B cell (primary cell): ENCODE results near the gene C14orf39. TPM values are rescaled to one million over a fixed set of nuclear protein-coding genes. Genes with fewer than 3 reads are reported as not detected.
"Not testable (repeated sequence)": the region's sequence is repeated elsewhere in the genome, so short reads cannot be mapped to it uniquely, and the experiment has no call there.

Experiments
- ATAC-seq: fragments of 200-7000 bp; cut with Tn5 transposase; one replicate; pipeline ENCODE4 v1.10.0; 2021; ENCODE audit warnings: low read depth, mild to moderate bottlenecking, moderate number of reproducible peaks, moderate library complexity
- CTCF ChIA-PET: fragments of 350-600 bp; sonication (Branson Sonifier 250); formaldehyde crosslinking; loops from one replicate; lab custom pipeline; 2021; ENCODE audit warnings: antibody characterized with exemption, inconsistent platforms; lab: Charles Lee
- POLR2A ChIA-PET: fragments of 350-600 bp; sonication (Branson Sonifier 250); formaldehyde crosslinking; loops from one replicate; lab custom pipeline; 2021; ENCODE audit warnings: antibody characterized with exemption; lab: Charles Lee
- DNase-seq: peaks from one replicate; pipeline ENCODE4 v3.0.0; 2013
- H2AFZ ChIP-seq: 2 replicates; pipeline ENCODE4 v1.6.1; 2012; ENCODE audit warnings: mild to moderate bottlenecking, low read depth, low read length; ENCODE audit not compliant: insufficient read depth, poor library complexity, severe bottlenecking
- H3K27ac ChIP-seq, 2 donors: 1 replicate in 1 of 2; 2 replicates in 1 of 2; pipeline ENCODE4 v1.5.1; 2012 to 2013; ENCODE audit warnings: low read length in 2 of 2, mild to moderate bottlenecking in 2 of 2, moderate library complexity in 1 of 2
- H3K27me3 ChIP-seq, 4 experiments: fragments of 200-600 bp in 1 of 4; sonication (generic) in 1 of 4; replicated peaks in 1 of 4; 1 replicate in 2 of 4; 2 replicates in 2 of 4; pipeline versions ENCODE4 v1.6.1 to v1.7.0; 2013 to 2016; ENCODE audit warnings: low read length in 3 of 4, mild to moderate bottlenecking in 2 of 4, mixed read lengths in 1 of 4, moderate library complexity in 1 of 4; ENCODE audit not compliant: insufficient read depth in 4 of 4, control insufficient read depth in 3 of 4; ENCODE audit errors: control extremely low read depth in 1 of 4
- H3K36me3 ChIP-seq, 2 experiments: replicated peaks in 1 of 2; 1 replicate in 1 of 2; 2 replicates in 1 of 2; pipeline versions ENCODE4 v1.6.1 to v1.7.1; 2013; ENCODE audit warnings: low read length in 1 of 2; ENCODE audit not compliant: insufficient read depth in 2 of 2, control insufficient read depth in 1 of 2; ENCODE audit errors: control extremely low read depth in 1 of 2, extremely low read depth in 1 of 2
- H3K4me1 ChIP-seq, 2 donors: fragments of 200-600 bp in 1 of 2; sonication (generic) in 1 of 2; 1 replicate in 1 of 2; 2 replicates in 1 of 2; pipeline versions ENCODE4 v1.5.1 to v1.6.1; 2013 to 2017; ENCODE audit warnings: low read length in 2 of 2; ENCODE audit not compliant: control insufficient read depth in 2 of 2, insufficient read depth in 2 of 2
- H3K4me2 ChIP-seq: replicated peaks from 2 replicates; pipeline ENCODE3; 2012; ENCODE audit warnings: mild to moderate bottlenecking, low read depth, low read length; ENCODE audit not compliant: poor library complexity, severe bottlenecking
- H3K4me3 ChIP-seq, 5 experiments: fragments of 200-600 bp in 1 of 5; sonication (generic) in 1 of 5; 1 replicate in 3 of 5; 2 replicates in 2 of 5; pipeline versions ENCODE4 v1.5.1 to v1.7.0; 2011 to 2016; ENCODE audit warnings: low read length in 4 of 5, mild to moderate bottlenecking in 4 of 5, low read depth in 2 of 5, control low read depth in 1 of 5, moderate library complexity in 1 of 5; ENCODE audit not compliant: insufficient read depth in 1 of 5; ENCODE audit errors: control extremely low read depth in 1 of 5, extremely low read depth in 1 of 5
- H3K79me2 ChIP-seq: fragments of 200-600 bp; sonication (generic); one replicate; pipeline ENCODE4 v1.6.0; 2016; ENCODE audit warnings: low read length; ENCODE audit not compliant: control insufficient read depth, insufficient read depth
- H3K9ac ChIP-seq: fragments of 200-600 bp; sonication (generic); 2 replicates; pipeline ENCODE4 v1.6.1; 2017; ENCODE audit warnings: mild to moderate bottlenecking, low read length, moderate library complexity
- H3K9me3 ChIP-seq, 3 donors: one replicate each; pipeline versions ENCODE4 v1.6.1 to v1.7.1; 2013; ENCODE audit warnings: low read length in 2 of 3; ENCODE audit not compliant: control insufficient read depth in 2 of 3, insufficient read depth in 1 of 3; ENCODE audit errors: control extremely low read depth in 1 of 3
- H4K20me1 ChIP-seq: 2 replicates; pipeline ENCODE4 v1.6.0; 2012; ENCODE audit warnings: mild to moderate bottlenecking, low read length; ENCODE audit not compliant: insufficient read depth, control insufficient read depth, poor library complexity, severe bottlenecking
- H3K27ac Mint-ChIP-seq: one replicate; pipeline ENCODE4 v1.8.0; 2021; ENCODE audit warnings: mixed read lengths
- H3K27me3 Mint-ChIP-seq: one replicate; pipeline ENCODE4 v1.8.0; 2021; ENCODE audit warnings: mixed read lengths
- H3K4me1 Mint-ChIP-seq: one replicate; pipeline ENCODE4 v1.8.0; 2021; ENCODE audit warnings: mixed read lengths
- H3K4me3 Mint-ChIP-seq: one replicate; pipeline ENCODE4 v1.8.0; 2021; ENCODE audit warnings: mixed read lengths
- H3K9me3 Mint-ChIP-seq: one replicate; pipeline ENCODE4 v1.8.0; 2022; ENCODE audit warnings: mixed read lengths; ENCODE audit not compliant: insufficient read depth
- EZH2 ChIP-seq: IDR thresholded peaks from 2 replicates; pipeline ENCODE4 v1.6.1; 2012; ENCODE audit warnings: borderline replicate concordance, low read depth, mild to moderate bottlenecking, moderate library complexity, low read length; ENCODE audit not compliant: insufficient read depth, poor library complexity, severe bottlenecking
- WGBS: methylation state at CpG from one replicate; pipeline ENCODE4 v1.1.5; 2013; ENCODE audit warnings: missing lambda C conversion rate; ENCODE audit not compliant: insufficient coverage; 5-methylcytosine and 5-hydroxymethylcytosine counted together
- intact Hi-C: fragments of 100-400 bp; cut with micrococcal nuclease; formaldehyde crosslinking; loops from one replicate; pipeline ENCODE4 v1.10.0; 2022
- polyA plus RNA-seq: library from polyadenylated mRNA; depleted of rRNA; stranded (reverse); fragments of >200 nt; gene quantifications from 2 replicates; pipeline ENCODE4 v1.2.3, GENCODE V29; 2012
- total RNA-seq, 2 donors: library from RNA; stranded (reverse); fragments of 120-200 nt in 1 of 2; gene quantifications; 1 replicate in 1 of 2; 2 replicates in 1 of 2; pipeline versions ENCODE4 v1.2.3 to v1.2.4, GENCODE V29; 2013 to 2022
- TF ChIP-seq, protein P1 (sequence below): fragments of 200-600 bp; IDR thresholded peaks from one replicate; pipeline ENCODE4 v1.8.0; 2022; ENCODE audit warnings: antibody characterized with exemption, mild to moderate bottlenecking

The C14orf39 gene
- total and polyA plus RNA-seq, 2 donors (not counting 1 experiment from before 2014, with no cell fraction given): not detected

DNA sequence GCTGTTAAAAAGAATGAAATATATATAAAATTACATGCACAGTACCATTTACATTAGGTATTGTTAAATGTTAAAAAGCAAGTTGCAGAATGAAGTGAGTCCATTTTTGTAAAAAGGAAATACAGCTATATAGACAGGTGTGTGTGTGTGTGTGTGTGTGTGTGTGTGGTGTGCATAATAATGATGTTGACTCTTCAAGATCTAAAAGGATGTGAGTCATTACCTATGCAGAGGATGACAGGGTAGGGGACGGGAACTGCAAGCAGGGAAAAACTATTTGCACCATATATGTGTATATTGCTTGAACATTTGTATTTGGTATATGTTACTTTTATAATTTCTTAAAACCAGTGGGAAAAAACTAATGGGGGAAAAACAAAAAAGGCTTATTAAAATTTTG is 3.1 kb downstream of the C14orf39 start:
- Mint-ChIP-seq H3K27ac (no peak overlapping the region), H3K27me3 (peaks cover 23% of the 10 kb centered on the region), H3K4me3 (no peak overlapping the region), H3K9me3 (peaks cover 4% of the 10 kb centered on the region), H3K4me1 (peaks cover 5% of the 10 kb centered on the region)
- Histone ChIP-seq H3K4me2 (no peak overlapping the region), H4K20me1 (no peaks in the 10 kb centered on the region), H3K9ac (no peak overlapping the region), H3K9me3 (peaks cover 2 to 17% (median 9%) of the 10 kb centered on the region in 3 donors), H3K79me2 (no peaks in the 10 kb centered on the region), H3K36me3 (no peaks in the 10 kb centered on the region), H3K4me1 (peaks cover 12 to 15% of the 10 kb centered on the region in 2 donors), H3K27ac (no peak overlapping the region), H2AFZ (no peak overlapping the region), H3K27me3 (peaks cover 0 to 32% (median 14%) of the 10 kb centered on the region in 4 experiments), H3K4me3 (no peak overlapping the region)
- ChIA-PET CTCF (no interaction called here), POLR2A (no interaction called here)
- DNase-seq (no peak), ATAC-seq (no peak)
- TF ChIP-seq, protein P1, sequence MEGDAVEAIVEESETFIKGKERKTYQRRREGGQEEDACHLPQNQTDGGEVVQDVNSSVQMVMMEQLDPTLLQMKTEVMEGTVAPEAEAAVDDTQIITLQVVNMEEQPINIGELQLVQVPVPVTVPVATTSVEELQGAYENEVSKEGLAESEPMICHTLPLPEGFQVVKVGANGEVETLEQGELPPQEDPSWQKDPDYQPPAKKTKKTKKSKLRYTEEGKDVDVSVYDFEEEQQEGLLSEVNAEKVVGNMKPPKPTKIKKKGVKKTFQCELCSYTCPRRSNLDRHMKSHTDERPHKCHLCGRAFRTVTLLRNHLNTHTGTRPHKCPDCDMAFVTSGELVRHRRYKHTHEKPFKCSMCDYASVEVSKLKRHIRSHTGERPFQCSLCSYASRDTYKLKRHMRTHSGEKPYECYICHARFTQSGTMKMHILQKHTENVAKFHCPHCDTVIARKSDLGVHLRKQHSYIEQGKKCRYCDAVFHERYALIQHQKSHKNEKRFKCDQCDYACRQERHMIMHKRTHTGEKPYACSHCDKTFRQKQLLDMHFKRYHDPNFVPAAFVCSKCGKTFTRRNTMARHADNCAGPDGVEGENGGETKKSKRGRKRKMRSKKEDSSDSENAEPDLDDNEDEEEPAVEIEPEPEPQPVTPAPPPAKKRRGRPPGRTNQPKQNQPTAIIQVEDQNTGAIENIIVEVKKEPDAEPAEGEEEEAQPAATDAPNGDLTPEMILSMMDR: no peak
- TF ChIP-seq EZH2: no peak
- WGBS: no CpG with 5 or more reads among the region's 1 CpG
- intact Hi-C loops: no loop called here

DNA sequence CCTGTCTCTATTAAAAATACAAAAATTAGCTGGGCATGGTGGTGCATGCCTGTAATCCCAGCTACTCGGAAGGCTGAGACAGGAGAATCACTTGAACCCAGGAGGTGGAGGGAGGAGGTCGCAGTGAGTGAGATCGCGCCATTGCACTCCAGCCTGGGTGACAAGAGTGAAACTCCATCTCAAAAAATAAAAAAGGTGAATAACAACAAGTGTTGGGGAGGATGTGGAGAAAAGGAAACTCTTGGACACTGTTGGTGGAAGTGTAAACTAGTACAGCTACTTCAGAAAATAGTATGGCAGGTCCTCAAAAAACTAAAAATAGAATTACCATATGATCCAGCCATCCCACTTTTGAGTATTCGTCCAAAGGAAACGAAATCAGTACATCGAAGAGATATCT is 5.6 kb downstream of the C14orf39 start:
- H2AFZ ChIP-seq, H3K79me2 ChIP-seq, H3K9me3 Mint-ChIP-seq, intact Hi-C loops, ATAC-seq, H4K20me1 ChIP-seq, H3K4me1 Mint-ChIP-seq, H3K36me3 ChIP-seq, H3K27ac Mint-ChIP-seq, H3K4me1 ChIP-seq, POLR2A ChIA-PET, H3K4me3 Mint-ChIP-seq, H3K4me2 ChIP-seq, DNase-seq, H3K9me3 ChIP-seq, H3K4me3 ChIP-seq, CTCF ChIA-PET, H3K27ac ChIP-seq, H3K9ac ChIP-seq: not testable (repeated sequence)
- peaks cover 24% of the 10 kb centered on the region for H3K27me3 Mint-ChIP-seq
- no CpG with 5 or more reads among the region's 7 CpGs for WGBS
- H3K27me3 ChIP-seq: peaks cover 0 to 16% (median 5%) of the 10 kb centered on the region in 4 experiments
